Fibroblast of lung (primary cell): ENCODE measurements around the gene BCAT1.

ENCODE experiments used
- EZH2 ChIP-seq: IDR thresholded peaks from 2 replicates; pipeline ENCODE4 v1.5.1; 2012; ENCODE audit warnings: low read length, control low read depth, mild to moderate bottlenecking; ENCODE audit errors: missing control alignments
- TF ChIP-seq, protein P1 (sequence below), 2 donors: IDR thresholded peaks in 1 of 2; conservative IDR thresholded peaks in 1 of 2; 1 replicate in 1 of 2; 2 replicates in 1 of 2; pipeline ENCODE4 v1.5.1; 2011 to 2012; ENCODE audit warnings: low read length in 2 of 2, control low read depth in 1 of 2, inconsistent platforms in 1 of 2, low read depth in 1 of 2, mild to moderate bottlenecking in 1 of 2

DNA sequence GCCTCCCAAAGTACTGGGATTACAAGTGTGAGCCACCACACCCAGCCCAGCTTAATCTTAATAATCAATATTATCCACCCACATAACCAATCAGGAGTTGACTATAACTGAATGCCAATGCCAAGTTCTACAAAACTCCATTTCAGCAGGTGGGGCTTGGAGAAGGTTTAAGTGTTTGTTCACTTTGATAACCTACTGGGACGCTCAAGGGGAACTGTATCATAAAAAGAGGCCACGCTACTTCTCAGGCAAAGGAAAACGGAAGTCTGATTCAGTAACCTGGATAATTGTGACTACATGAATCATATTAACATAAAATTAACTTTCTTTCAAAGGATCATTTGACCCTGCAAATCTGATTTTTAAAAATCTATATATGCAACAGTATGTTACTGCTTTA lies 179.2 kb downstream of the BCAT1 start:
- TF ChIP-seq, protein P1, sequence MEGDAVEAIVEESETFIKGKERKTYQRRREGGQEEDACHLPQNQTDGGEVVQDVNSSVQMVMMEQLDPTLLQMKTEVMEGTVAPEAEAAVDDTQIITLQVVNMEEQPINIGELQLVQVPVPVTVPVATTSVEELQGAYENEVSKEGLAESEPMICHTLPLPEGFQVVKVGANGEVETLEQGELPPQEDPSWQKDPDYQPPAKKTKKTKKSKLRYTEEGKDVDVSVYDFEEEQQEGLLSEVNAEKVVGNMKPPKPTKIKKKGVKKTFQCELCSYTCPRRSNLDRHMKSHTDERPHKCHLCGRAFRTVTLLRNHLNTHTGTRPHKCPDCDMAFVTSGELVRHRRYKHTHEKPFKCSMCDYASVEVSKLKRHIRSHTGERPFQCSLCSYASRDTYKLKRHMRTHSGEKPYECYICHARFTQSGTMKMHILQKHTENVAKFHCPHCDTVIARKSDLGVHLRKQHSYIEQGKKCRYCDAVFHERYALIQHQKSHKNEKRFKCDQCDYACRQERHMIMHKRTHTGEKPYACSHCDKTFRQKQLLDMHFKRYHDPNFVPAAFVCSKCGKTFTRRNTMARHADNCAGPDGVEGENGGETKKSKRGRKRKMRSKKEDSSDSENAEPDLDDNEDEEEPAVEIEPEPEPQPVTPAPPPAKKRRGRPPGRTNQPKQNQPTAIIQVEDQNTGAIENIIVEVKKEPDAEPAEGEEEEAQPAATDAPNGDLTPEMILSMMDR (conservative IDR thresholded peaks at IDR 0.05 in 1 of 2, IDR thresholded peaks at IDR 0.05 in 1 of 2; ENCODE audit: low read depth in 1 of 2, low read length in 2 of 2), result no peak
- no peak for TF ChIP-seq EZH2
